Measurements from ENCODE around the gene FHOD1. TPM values are rescaled to one million over a fixed set of nuclear protein-coding genes. Genes with fewer than 3 reads are reported as not detected.

Gene FHOD1
- total RNA-seq, 1 donor from 2014 or later: 17.2 TPM

DNA sequence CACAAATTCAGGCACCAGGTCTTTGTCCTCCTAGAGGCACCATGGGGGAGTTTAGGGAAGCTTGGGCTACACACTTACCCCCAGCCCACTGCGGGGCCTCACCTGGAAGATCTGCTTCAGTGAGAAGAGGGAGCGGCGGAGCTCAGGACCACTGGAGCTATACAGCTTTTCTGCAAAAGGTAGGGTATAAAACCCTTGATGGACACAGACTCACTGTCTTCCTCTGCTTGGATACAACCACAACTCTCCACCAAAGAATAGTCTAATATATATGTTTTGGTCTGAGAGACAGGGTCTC is 9.1 kb downstream of the FHOD1 start:
- intact Hi-C loops (cut with DNase I): no loop called here
- H3K4me1 ChIP-seq: no peaks in the 10 kb centered on the region
- no peaks in the 10 kb centered on the region for H3K9me3 ChIP-seq
- DNase-seq (ENCODE audit: extremely low spot score in 2 of 2): no peak
- H3K27ac ChIP-seq: no peak overlapping the region
- no peaks in the 10 kb centered on the region for H3K27me3 ChIP-seq
- TF ChIP-seq CTCF (IDR thresholded peaks at IDR 0.05) (no peak), POLR2A (IDR thresholded peaks at IDR 0.05) (no peak), POLR2AphosphoS5 (IDR thresholded peaks at IDR 0.05; ENCODE audit: insufficient read depth in 1 of 2, low read depth in 1 of 2) (no peak)
- H3K36me3 ChIP-seq: peaks cover 0 to 45% of the 10 kb centered on the region in 2 donors
- no peak overlapping the region for H3K4me3 ChIP-seq

DNA sequence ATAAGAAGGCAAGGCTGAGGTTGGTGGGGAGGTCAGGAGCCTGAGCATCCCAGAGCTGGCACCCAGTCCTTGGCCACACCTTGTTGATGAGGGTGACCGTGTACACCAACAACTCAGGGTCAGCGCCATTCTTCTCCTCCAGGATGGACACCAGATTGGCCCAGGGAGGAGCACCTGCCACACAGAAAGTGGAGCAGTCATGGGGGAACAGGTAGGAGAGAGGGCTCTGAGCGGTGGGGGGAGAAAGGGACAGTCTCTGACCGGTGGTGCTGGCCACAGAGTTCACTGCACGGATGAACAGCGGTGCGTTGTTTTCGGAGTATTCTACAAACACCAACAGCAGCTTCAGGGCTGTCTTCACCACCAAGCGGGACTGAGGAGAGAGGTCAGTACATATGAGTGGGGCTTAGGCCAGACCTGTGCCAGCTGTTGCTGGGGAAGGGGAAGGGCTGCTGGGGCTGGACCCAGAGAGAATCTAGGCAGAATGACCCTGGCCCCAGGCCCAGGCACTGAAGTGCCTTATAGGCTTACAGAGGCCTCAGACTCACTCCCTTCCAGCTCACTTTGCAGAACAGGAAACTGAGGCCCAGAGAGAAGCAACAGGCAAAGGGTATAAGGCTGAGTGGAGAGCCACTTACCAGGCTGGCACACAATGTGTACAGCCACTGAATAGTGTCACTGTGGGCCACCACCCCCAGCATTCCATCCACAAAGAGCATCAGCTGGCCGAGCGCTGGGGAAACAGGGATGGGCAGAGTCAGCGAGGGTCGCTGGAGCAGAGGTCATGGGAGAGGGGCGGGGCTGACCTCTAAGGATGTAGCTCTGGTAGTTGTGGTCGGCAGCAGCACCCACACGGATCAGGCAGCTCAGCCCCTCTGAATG is 9.6 kb downstream of the FHOD1 start:
- no peaks in the 10 kb centered on the region for H3K27me3 ChIP-seq
- H3K4me1 ChIP-seq: no peaks in the 10 kb centered on the region
- H3K4me3 ChIP-seq: no peak overlapping the region
- H3K9me3 ChIP-seq: no peaks in the 10 kb centered on the region
- no peak for DNase-seq (ENCODE audit: extremely low spot score in 2 of 2)
- intact Hi-C loops (cut with DNase I): no loop called here
- TF ChIP-seq CTCF (IDR thresholded peaks at IDR 0.05): no peak
- TF ChIP-seq POLR2A (IDR thresholded peaks at IDR 0.05): no peak
- no peak for TF ChIP-seq POLR2AphosphoS5 (IDR thresholded peaks at IDR 0.05; ENCODE audit: insufficient read depth in 1 of 2, low read depth in 1 of 2)
- peaks cover 0 to 46% of the 10 kb centered on the region in 2 donors for H3K36me3 ChIP-seq
- H3K27ac ChIP-seq: no peak overlapping the region

GRCh38 chr16:67236563-67237395 is 10.5 kb downstream of the FHOD1 start:
- Histone ChIP-seq H3K4me3 (no peak overlapping the region), H3K9me3 (no peaks in the 10 kb centered on the region), H3K36me3 (peaks cover 0 to 48% of the 10 kb centered on the region in 2 donors), H3K27me3 (no peaks in the 10 kb centered on the region), H3K27ac (no peak overlapping the region), H3K4me1 (no peaks in the 10 kb centered on the region)
- DNase-seq (ENCODE audit: extremely low spot score in 2 of 2): no peak
- no peak for TF ChIP-seq CTCF (IDR thresholded peaks at IDR 0.05)
- TF ChIP-seq POLR2AphosphoS5 (IDR thresholded peaks at IDR 0.05; ENCODE audit: insufficient read depth in 1 of 2, low read depth in 1 of 2): no peak
- TF ChIP-seq POLR2A (IDR thresholded peaks at IDR 0.05): no peak
- intact Hi-C loops (cut with DNase I): no loop called here

GRCh38 chr16:67235816-67236562 is 11.3 kb downstream of the FHOD1 start:
- DNase-seq (ENCODE audit: extremely low spot score in 2 of 2): no peak
- intact Hi-C loops (cut with DNase I): no loop called here
- Histone ChIP-seq H3K36me3 (peaks cover 0 to 56% of the 10 kb centered on the region in 2 donors), H3K4me1 (no peaks in the 10 kb centered on the region), H3K9me3 (no peaks in the 10 kb centered on the region), H3K27ac (no peak overlapping the region), H3K27me3 (no peaks in the 10 kb centered on the region), H3K4me3 (no peak overlapping the region)
- TF ChIP-seq POLR2A (IDR thresholded peaks at IDR 0.05) (no peak), POLR2AphosphoS5 (IDR thresholded peaks at IDR 0.05; ENCODE audit: insufficient read depth in 1 of 2, low read depth in 1 of 2) (no peak), CTCF (IDR thresholded peaks at IDR 0.05) (no peak)

Measured in vagina (tissue), 2 donors.